HG03095 (cell line): ENCODE results near the gene C1orf105.
"Not testable (repeated sequence)": the region's sequence is repeated elsewhere in the genome, so short reads cannot be mapped to it uniquely, and the experiment has no call there.

Source experiments
- ATAC-seq: cut with Tn5 transposase; IDR thresholded peaks from one replicate; pipeline ENCODE4 v1.9.1; 2021; ENCODE audit warnings: moderate library complexity; ENCODE audit not compliant: unreplicated experiment

Gene C1orf105

GRCh38 chr1:172423336-172423735 is 2.9 kb downstream of the C1orf105 start:
- no peak for ATAC-seq

- no peak for ATAC-seq
Measured at GRCh38 chr1:172425339-172425738, 4.9 kb downstream of the C1orf105 start.

- ATAC-seq = no peak
Measured at GRCh38 chr1:172427191-172427590, 6.7 kb downstream of the C1orf105 start.

GRCh38 chr1:172429331-172430127 is 9.0 kb downstream of the C1orf105 start:
- ATAC-seq = no peak

- ATAC-seq = no peak
Measured at GRCh38 chr1:172430128-172430454, 9.6 kb downstream of the C1orf105 start.

- no peak for ATAC-seq
Measured at GRCh38 chr1:172431204-172431603, 10.7 kb downstream of the C1orf105 start.

- ATAC-seq = no peak
Measured at GRCh38 chr1:172431721-172432192, 11.3 kb downstream of the C1orf105 start.

GRCh38 chr1:172437183-172437582 is 16.7 kb downstream of the C1orf105 start:
- not testable (repeated sequence) for ATAC-seq

- ATAC-seq = no peak
Measured at GRCh38 chr1:172442404-172442803, 21.9 kb downstream of the C1orf105 start.

GRCh38 chr1:172442843-172443565 is 22.5 kb downstream of the C1orf105 start:
- no peak for ATAC-seq

- peak; percentile 100 for ATAC-seq
Measured at GRCh38 chr1:172443666-172444453, 23.4 kb downstream of the C1orf105 start, which contains the start of gene PIGC. Gene PIGC (minus strand): TSS chr1:172444069. CDS start chr1:172442622, 1,447 bp downstream.

GRCh38 chr1:172446547-172446946 is 26.1 kb downstream of the C1orf105 start:
- ATAC-seq = no peak

GRCh38 chr1:172447641-172448040 is 27.2 kb downstream of the C1orf105 start:
- ATAC-seq = no peak

GRCh38 chr1:172448995-172449584 is 28.6 kb downstream of the C1orf105 start:
- ATAC-seq = no peak

- ATAC-seq = peak; percentile 93
Measured at GRCh38 chr1:172449585-172450523, 29.4 kb downstream of the C1orf105 start.

- no peak for ATAC-seq
Measured at GRCh38 chr1:172450524-172450885, 30.0 kb downstream of the C1orf105 start.

GRCh38 chr1:172451002-172451443 is 30.5 kb downstream of the C1orf105 start:
- no peak for ATAC-seq

- ATAC-seq = no peak
Measured at GRCh38 chr1:172452536-172453152, 32.2 kb downstream of the C1orf105 start.

GRCh38 chr1:172453153-172453545 is 32.7 kb downstream of the C1orf105 start:
- ATAC-seq = no peak
